Hematopoietic multipotent progenitor cell treated with erythropoietin and hydrocortisone succinate and interleukin-3 and kit ligand, for 15 days (in vitro differentiated cells): ENCODE measurements around the gene SLC44A5.
"Not testable (repeated sequence)": the region's sequence is repeated elsewhere in the genome, so short reads cannot be mapped to it uniquely, and the experiment has no call there.

Source experiments
- DNase-seq: peaks from one replicate; pipeline ENCODE4 v3.0.0-alpha.2; 2015; ENCODE audit warnings: low spot score

Gene SLC44A5

GRCh38 chr1:75611014-75611413 is at the start of gene SLC44A5:
Gene SLC44A5 (minus strand): TSS chr1:75611114. CDS start chr1:75541447, 69,667 bp downstream.
- DNase-seq = no peak

GRCh38 chr1:75655931-75656330 is 45.0 kb upstream of the SLC44A5 start:
- DNase-seq = no peak

- not testable (repeated sequence) for DNase-seq
These were observed 36.3 kb upstream of the SLC44A5 start for GRCh38 chr1:75647183-75647582.

GRCh38 chr1:75645153-75645552 is 34.2 kb upstream of the SLC44A5 start:
- not testable (repeated sequence) for DNase-seq

GRCh38 chr1:75643460-75643859 is 32.5 kb upstream of the SLC44A5 start:
- DNase-seq = no peak

GRCh38 chr1:75641325-75641724 is 30.4 kb upstream of the SLC44A5 start:
- no peak for DNase-seq

GRCh38 chr1:75640137-75640536 is 29.2 kb upstream of the SLC44A5 start:
- DNase-seq = no peak

GRCh38 chr1:75632350-75632949 is 21.5 kb upstream of the SLC44A5 start:
- peak; percentile 23 for DNase-seq

GRCh38 chr1:75630998-75631397 is 20.1 kb upstream of the SLC44A5 start:
- no peak for DNase-seq

- no peak for DNase-seq
These were observed 19.2 kb upstream of the SLC44A5 start for GRCh38 chr1:75630004-75630594.

- DNase-seq = no peak
These were observed 14.9 kb upstream of the SLC44A5 start for GRCh38 chr1:75625795-75626194.

GRCh38 chr1:75618382-75618781 is 7.5 kb upstream of the SLC44A5 start:
- no peak for DNase-seq

GRCh38 chr1:75616436-75617433 is 5.8 kb upstream of the SLC44A5 start:
- DNase-seq = no peak

- DNase-seq = no peak
These were observed 4.9 kb upstream of the SLC44A5 start for GRCh38 chr1:75615613-75616435.

- no peak for DNase-seq
These were observed 3.5 kb upstream of the SLC44A5 start for GRCh38 chr1:75614399-75614756.

- DNase-seq = no peak
These were observed 3.0 kb upstream of the SLC44A5 start for GRCh38 chr1:75613916-75614315.

- DNase-seq = no peak
These were observed 2.1 kb upstream of the SLC44A5 start for GRCh38 chr1:75612976-75613375.

- no peak for DNase-seq
These were observed 8.4 kb downstream of the SLC44A5 start for GRCh38 chr1:75602486-75602885.

- DNase-seq = no peak
These were observed 10.1 kb downstream of the SLC44A5 start for GRCh38 chr1:75600781-75601180.

- no peak for DNase-seq
These were observed 16.6 kb downstream of the SLC44A5 start for GRCh38 chr1:75594327-75594726.

- not testable (repeated sequence) for DNase-seq
These were observed 17.5 kb downstream of the SLC44A5 start for GRCh38 chr1:75593457-75593856.

- no peak for DNase-seq
These were observed 21.3 kb downstream of the SLC44A5 start for GRCh38 chr1:75589637-75590036.
